Measurements from ENCODE around the gene UBTD2. TPM values are rescaled to one million over a fixed set of nuclear protein-coding genes. Genes with fewer than 3 reads are reported as not detected.
"Not testable (repeated sequence)": the region's sequence is repeated elsewhere in the genome, so short reads cannot be mapped to it uniquely, and the experiment has no call there.

UBTD2 gene
- total and polyA plus RNA-seq, 9 donors: 17.0 to 31.5 (median 28.6) TPM

DNA sequence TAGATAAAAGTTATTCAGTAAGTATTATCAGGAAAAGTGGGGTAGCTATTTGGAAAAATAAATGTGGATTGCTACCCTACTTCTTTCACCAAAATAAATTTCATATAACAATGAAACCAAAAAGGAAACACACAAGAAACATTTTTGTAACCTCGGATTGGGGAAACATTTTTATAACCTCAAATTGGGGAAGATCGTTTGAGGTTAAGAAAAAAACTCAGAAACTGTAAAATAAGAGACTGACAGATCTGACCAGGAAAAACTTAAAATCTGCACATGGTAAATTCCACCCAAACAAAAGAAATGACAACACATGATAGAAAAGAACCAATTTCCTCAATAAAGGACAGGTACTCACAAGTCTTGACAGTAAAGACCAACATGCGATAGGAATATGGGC is 76.1 kb downstream of the UBTD2 start:
- WGBS, 3 donors: 51 to 77% (median 70%) methylated on average over 3 of the region's 3 CpGs
- no peak for DNase-seq
- TF ChIP-seq POLR2A (IDR thresholded peaks at IDR 0.05) (no peak), CTCF (IDR thresholded peaks at IDR 0.05) (no peak), EP300 (IDR thresholded peaks at IDR 0.05) (no peak)
- intact Hi-C loops (cut with DNase I): no loop called here
- Histone ChIP-seq H3K27me3 (no peaks in the 10 kb centered on the region), H3K9me3 (no peaks in the 10 kb centered on the region), H3K4me3 (no peak overlapping the region), H3K27ac (no peak overlapping the region), H3K4me1 (ENCODE audit: insufficient read depth) (no peaks in the 10 kb centered on the region), H3K36me3 (no peaks in the 10 kb centered on the region)

DNA sequence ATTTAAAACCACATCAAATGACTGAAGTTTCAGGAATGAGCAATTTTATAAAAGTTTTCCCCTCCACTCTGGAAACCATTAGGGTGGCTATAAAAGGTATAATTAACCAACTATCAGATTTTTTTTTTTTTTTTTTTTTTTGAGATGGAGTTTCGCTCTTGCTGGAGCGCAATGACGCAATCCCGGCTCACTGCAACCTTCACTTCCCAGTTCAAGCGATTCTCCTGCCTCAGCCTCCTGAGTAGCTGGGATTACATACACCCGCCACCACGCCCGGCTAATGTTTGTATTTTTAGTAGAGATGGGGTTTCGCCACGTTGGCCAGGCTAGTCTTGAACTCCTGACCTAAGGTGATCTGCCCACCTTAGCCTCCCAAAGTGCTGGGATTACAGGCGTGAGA is 77.6 kb downstream of the UBTD2 start:
- H3K36me3 ChIP-seq; H3K4me1 ChIP-seq (ENCODE audit: insufficient read depth); H3K27me3 ChIP-seq; intact Hi-C loops (cut with DNase I); H3K27ac ChIP-seq; DNase-seq; H3K9me3 ChIP-seq; H3K4me3 ChIP-seq: not testable (repeated sequence)
- WGBS, 3 donors: 95 to 97% (median 96%) methylated on average over 11 of the region's 11 CpGs

DNA sequence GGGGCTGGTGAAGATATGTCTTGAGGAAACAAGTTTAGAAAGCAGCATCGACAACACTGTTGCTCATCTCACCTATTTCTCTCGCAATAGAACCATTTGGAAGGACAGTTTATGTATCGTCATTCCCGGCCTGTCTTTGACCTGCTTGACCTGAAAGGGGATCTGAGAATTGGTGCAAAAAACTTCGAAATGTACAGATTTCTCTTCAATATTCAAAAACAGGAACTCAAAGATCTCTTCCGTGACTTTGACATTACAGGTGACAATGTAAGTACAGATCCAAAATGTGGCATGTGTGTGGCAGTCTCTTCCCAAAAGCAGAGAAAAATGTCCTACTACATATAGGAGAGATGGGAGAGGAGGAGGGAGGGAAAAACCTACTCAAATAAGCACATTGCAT is 83.1 kb downstream of the UBTD2 start:
- Histone ChIP-seq H3K36me3 (no peaks in the 10 kb centered on the region), H3K4me3 (no peak overlapping the region), H3K4me1 (ENCODE audit: insufficient read depth) (no peaks in the 10 kb centered on the region), H3K27me3 (no peaks in the 10 kb centered on the region), H3K27ac (no peak overlapping the region), H3K9me3 (no peaks in the 10 kb centered on the region)
- no peak for DNase-seq
- WGBS, 3 donors: 85 to 94% (median 87%) methylated on average over 6 of the region's 6 CpGs
- TF ChIP-seq CTCF (IDR thresholded peaks at IDR 0.05) (no peak), POLR2A (IDR thresholded peaks at IDR 0.05) (no peak), EP300 (IDR thresholded peaks at IDR 0.05) (no peak)
- intact Hi-C loops (cut with DNase I): no loop called here

GRCh38 chr5:172199446-172199845 is 84.1 kb downstream of the UBTD2 start:
- Histone ChIP-seq H3K9me3 (no peaks in the 10 kb centered on the region), H3K27ac (no peak overlapping the region), H3K36me3 (no peaks in the 10 kb centered on the region), H3K4me3 (no peak overlapping the region), H3K4me1 (ENCODE audit: insufficient read depth) (no peaks in the 10 kb centered on the region), H3K27me3 (no peaks in the 10 kb centered on the region)
- 85 to 91% (median 88%) methylated on average over 10 of the region's 10 CpGs for WGBS, 3 donors
- intact Hi-C loops (cut with DNase I): no loop called here
- no peak for DNase-seq
- TF ChIP-seq POLR2A (IDR thresholded peaks at IDR 0.05): no peak
- no peak for TF ChIP-seq EP300 (IDR thresholded peaks at IDR 0.05)
- TF ChIP-seq CTCF (IDR thresholded peaks at IDR 0.05): no peak

- 76 to 85% (median 78%) methylated on average over 4 of the region's 4 CpGs for WGBS, 3 donors
- H3K27ac ChIP-seq; H3K9me3 ChIP-seq; intact Hi-C loops (cut with DNase I); H3K36me3 ChIP-seq; H3K27me3 ChIP-seq; DNase-seq; H3K4me1 ChIP-seq (ENCODE audit: insufficient read depth); H3K4me3 ChIP-seq: not testable (repeated sequence)
These were observed 85.8 kb downstream of the UBTD2 start for GRCh38 chr5:172197775-172198174.
